ENCODE data around the gene DMAC2L. TPM values are rescaled to one million over a fixed set of nuclear protein-coding genes. Genes with fewer than 3 reads are reported as not detected.

Gene DMAC2L
- polyA plus RNA-seq, 4 donors = 13.7 to 28.6 (median 22.5) TPM

Other genes starting within 250 kb of the DMAC2L start
- gene VCPKMT, start 195.8 kb upstream of the DMAC2L start, polyA plus RNA-seq (ENCODE audit: insufficient read length in 4 of 4) = 10 to 100 TPM; 12.7 to 17.7 (median 15.3) TPM
- 10 to 100 TPM; 34.8 to 46.3 (median 38.4) TPM for gene SOS2, start 80.7 kb upstream of the DMAC2L start, polyA plus RNA-seq (ENCODE audit: insufficient read length in 4 of 4)
- gene L2HGDH, start 95 bp upstream of the DMAC2L start, polyA plus RNA-seq (ENCODE audit: insufficient read length in 4 of 4) = 10 to 100 TPM in 2 of 4 donors, 1 to 10 TPM in 2; 3.7 to 11.0 (median 9.7) TPM
- 10 to 100 TPM in 2 of 4 donors, 1 to 10 TPM in 2; 6.8 to 10.8 (median 9.3) TPM for gene CDKL1, start 84.6 kb downstream of the DMAC2L start, polyA plus RNA-seq (ENCODE audit: insufficient read length in 4 of 4)
- gene MAP4K5, start 220.2 kb downstream of the DMAC2L start, polyA plus RNA-seq (ENCODE audit: insufficient read length in 4 of 4) = 10 to 100 TPM; 53.0 to 67.3 (median 58.5) TPM
- gene ATL1, start 247.8 kb downstream of the DMAC2L start, polyA plus RNA-seq (ENCODE audit: insufficient read length in 4 of 4) = 10 to 100 TPM in 2 of 4 donors, 1 to 10 TPM in 2; 6.7 to 15.3 (median 9.7) TPM